ENCODE data around the gene MORN1.

The MORN1 gene

DNA sequence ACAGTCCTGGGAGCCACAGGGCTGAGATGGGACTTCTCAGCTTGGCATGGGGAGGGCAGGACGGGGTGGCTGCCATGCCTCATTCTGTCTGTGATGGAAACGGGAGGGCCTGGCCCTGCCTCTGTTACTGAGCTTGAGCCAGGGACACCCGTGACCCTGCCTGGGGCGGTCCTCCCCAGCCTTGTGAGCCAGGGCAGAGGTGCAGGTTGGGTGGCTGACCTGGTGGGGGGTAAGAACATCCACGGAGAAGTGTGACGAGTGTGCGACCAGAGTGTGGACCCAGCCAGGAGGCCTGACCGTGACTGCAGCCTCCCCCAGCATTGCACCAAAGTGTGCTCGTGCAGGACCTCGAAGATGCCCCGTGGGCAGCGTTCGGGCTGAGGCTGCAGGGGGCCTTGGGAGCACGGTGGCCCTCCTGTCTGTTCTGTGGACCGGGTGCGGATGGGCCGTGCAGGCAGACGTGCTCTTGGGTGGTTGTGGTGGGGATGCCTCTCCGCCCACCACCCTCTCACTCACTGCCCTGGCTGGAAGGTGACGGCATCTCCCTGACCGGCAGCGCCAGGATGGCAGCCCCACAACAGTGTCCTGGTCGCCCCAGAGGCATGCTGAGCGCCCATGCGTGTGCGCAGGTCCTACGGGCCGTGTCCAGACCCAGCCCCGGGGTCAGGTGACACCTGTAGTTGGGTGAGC, 117.8 kb downstream of the MORN1 start:
- no peak for DNase-seq (ENCODE audit: low spot score)

DNA sequence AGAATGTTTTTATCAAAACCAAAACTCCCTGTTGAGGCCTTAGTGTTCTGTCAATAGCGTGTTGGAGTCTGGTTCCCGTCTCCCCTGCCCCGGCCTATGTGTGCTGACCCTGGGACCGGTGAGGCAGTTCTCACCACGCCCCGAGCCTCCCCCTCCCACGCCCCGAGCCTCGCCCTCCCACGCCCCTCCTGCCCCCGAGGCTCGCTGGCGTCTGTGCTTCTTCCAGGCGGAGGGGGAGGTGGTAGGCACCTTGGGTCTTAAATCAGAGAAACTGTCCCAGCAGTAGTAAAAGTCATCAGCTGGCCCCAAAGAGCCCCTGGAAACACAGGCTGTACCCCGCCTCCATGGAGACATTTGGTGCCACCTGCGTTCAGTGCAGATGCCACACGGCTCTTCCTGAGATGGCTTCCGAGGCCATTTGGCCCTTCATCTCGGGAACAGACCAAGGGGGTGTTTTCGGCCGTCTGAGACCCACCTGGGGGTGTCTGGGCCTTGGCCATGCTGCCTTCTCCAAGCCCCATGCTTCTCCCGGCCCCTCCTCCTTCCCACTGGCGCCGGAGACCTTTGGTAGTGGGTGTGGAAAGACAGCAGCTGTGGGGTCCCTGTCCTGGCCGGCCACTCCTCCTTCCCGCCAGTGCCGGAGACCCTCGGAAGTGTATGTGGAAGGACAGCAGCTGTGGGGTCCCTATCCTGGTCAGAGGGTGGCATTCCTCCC, 118.5 kb downstream of the MORN1 start:
- DNase-seq (ENCODE audit: low spot score), result no peak

DNA sequence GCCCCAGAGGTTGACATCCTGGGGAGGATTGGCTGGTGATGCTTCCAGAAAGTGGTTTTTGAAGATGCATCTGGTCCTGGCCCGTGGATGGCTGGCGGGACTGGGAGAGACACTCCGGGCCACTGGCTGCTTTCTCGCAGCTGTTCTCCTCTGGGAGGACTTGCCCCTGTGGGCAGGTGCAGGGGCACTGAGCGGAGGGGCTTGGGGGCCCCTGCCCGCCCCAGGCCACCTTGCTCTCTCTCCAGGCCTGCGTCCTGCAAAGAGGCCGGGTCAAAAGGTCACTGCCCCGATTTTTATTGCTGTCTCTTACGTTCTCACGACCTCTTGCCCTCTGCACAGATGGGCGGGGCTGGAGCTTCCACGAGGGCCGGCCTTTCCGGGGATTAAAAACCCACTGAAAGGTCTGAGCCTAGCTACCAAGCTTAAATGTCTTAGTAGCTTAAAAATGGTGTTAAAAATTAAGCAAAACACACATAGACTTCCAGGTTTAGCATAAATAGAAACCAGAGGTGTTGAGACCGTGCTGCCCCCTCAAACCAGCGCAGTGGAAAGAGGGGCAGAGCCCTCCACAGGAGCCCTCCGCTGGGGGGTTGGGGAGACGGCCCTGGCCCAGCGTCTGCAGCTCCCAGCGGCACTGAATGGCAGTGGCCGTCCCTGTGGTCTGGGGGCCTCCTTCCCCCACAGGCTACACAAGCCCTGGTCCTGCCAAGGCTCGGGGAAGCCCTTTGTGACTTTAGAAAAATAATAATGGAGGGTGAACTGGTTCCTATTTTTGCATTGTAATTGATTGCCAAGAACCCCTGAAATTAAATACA, 119.3 kb downstream of the MORN1 start:
- no peak for DNase-seq (ENCODE audit: low spot score)

Measured in hematopoietic multipotent progenitor cell treated with erythropoietin and hydrocortisone succinate and interleukin-3 and kit ligand, for 15 days (in vitro differentiated cells).